NCI-H1694 (cell line): ENCODE measurements around the gene TYW3.

Experiments used
- DNase-seq: peaks from one replicate; lab custom pipeline; 2025; lab: John Stamatoyannopoulos, UW

TYW3 gene

GRCh38 chr1:74791491-74791890, 58.5 kb downstream of the TYW3 start:
- no peak for DNase-seq

GRCh38 chr1:74799119-74799657, 66.2 kb downstream of the TYW3 start:
- DNase-seq = no peak

- peak; percentile 91 for DNase-seq
Measured at GRCh38 chr1:74811436-74812179, 78.7 kb downstream of the TYW3 start.

- DNase-seq = no peak
Measured at GRCh38 chr1:74812180-74812541, 79.2 kb downstream of the TYW3 start.
